Stimulated activated CD8-positive, alpha-beta memory T cell treated with anti-CD3 and anti-CD28 coated beads, Interleukin-4, amount 100 ng/mL, for 24 hours (primary cell): ENCODE measurements around the gene UHMK1.
"Not testable (repeated sequence)": the region's sequence is repeated elsewhere in the genome, so short reads cannot be mapped to it uniquely, and the experiment has no call there.

Experiments used
- DNase-seq: peaks from one replicate; pipeline ENCODE4 v3.0.0-alpha.2; 2020; ENCODE audit warnings: low read depth

Gene UHMK1, protein sequence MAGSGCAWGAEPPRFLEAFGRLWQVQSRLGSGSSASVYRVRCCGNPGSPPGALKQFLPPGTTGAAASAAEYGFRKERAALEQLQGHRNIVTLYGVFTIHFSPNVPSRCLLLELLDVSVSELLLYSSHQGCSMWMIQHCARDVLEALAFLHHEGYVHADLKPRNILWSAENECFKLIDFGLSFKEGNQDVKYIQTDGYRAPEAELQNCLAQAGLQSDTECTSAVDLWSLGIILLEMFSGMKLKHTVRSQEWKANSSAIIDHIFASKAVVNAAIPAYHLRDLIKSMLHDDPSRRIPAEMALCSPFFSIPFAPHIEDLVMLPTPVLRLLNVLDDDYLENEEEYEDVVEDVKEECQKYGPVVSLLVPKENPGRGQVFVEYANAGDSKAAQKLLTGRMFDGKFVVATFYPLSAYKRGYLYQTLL

DNA sequence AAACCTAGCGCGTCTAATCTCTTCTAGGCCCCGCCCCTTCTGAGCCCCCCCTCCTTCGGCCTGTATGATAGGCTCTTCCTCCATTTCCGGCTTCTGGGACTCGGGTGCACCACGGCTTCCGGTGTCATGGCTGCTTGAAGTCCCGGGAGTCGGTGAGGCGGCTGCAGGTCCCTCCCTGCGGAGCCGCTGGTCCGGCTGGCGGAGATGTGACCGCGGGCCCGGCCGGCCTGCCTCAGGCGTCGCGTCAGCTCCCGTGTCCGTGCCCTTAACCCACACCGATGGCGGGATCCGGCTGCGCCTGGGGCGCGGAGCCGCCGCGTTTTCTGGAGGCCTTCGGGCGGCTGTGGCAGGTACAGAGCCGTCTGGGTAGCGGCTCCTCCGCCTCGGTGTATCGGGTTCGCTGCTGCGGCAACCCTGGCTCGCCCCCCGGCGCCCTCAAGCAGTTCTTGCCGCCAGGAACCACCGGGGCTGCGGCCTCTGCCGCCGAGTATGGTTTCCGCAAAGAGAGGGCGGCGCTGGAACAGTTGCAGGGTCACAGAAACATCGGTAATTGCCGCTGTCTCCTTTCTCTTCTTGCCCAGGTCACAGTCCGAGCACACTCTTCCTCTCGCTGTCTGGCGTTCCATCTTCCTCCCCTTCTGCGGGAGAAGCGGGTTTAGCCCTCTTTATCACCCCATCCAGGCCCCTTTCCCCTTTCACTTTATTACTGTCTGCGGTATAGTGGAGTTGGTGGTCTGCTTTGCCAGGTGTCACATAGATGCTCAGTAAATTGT is at the start of gene UHMK1:
TSS of gene UHMK1 (plus strand) at position 96 of the 773 bp plus-strand sequence. CDS start at position 279, 183 bp downstream.
- peak; percentile 84 for DNase-seq

DNA sequence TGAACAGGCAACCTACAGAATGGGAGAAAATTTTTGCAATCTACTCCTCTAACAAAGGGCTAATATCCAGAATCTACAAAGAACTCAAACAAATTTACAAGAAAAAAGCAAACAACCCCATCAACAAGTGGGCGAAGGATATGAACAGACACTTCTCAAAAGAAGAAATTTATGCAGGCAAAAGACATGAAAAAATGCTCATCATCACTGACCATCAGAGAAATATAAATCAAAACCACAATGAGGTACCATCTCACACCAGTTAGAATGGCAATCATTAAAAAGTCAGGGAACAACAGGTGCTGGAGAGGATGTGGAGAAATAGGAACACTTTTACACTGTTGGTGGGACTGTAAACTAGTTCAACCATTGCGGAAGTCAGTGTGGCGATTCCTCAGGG is 43.3 kb upstream of the UHMK1 start:
- DNase-seq, result not testable (repeated sequence)

DNA sequence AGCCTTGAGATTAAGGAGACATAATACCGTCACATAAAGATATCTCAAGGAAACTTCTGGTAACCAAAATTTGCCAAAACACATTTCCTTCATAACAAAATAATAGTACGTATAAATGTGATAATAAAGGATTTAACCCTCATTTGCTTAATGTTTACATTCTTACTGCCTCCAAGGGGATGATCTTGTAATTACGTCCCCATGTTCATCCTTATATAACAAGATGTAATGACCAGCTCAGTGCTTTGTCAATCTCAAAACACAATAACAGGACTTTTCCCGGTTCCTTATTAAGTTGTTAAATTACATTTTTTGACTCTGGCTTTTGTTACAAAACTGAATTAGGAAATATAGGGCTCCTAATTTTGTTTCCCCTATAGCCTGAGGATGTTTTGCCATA is 41.3 kb upstream of the UHMK1 start:
- DNase-seq, result no peak

DNA sequence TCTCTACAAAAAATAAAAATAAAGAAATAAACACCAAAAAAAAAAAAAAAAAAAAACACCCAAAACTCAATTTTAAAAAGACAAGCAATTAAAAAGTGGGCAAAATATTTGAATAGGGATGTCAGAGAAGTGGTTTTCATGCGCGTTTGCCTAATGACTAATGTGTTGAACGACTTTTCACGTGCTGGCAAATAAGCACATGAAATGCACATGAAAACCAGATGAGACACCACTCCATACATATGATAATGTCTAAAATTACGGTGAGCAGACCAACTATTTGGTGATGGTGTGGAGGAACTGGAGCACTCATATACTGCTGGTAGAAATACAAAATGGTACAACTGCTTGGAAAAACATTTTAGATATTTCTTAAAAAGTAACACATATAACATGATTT is 39.4 kb upstream of the UHMK1 start:
- no peak for DNase-seq

DNA sequence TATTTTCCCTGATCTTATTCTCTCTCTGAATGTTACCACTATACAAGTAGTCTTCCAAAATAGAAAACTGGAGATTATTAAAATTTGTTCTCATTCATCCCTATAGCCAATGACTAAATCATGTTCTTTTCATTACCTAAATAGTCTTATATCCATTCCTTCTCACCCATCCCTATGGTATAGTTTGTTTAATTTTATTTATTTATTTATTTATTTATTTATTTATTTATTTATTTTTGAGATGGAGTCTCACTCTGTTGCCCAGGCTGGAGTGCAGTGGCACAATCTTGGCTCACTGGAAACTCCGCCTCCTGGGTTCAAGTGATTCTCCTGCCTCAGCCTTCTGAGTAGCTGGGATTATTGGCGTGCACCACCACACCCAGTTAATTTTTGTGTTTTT is 35.2 kb upstream of the UHMK1 start:
- not testable (repeated sequence) for DNase-seq

DNA sequence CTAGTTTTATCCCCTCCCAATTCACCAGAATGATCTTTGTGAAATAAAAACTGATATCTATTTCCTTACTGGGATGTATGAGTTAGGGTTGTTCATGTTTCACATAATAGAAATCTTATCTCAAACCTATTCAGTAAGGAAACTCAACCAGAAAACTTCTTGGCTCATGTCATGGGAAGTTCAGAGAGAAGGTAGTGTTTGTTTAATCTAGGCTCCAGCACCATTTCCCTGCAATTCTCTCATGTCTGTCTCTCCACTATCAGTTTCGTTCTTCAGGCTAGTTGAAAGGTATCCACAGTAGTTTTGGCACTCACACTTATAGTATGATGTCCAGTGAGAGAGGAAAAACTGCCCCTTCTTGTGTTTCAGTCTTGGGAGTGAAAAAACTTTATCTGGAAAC is 34.6 kb upstream of the UHMK1 start:
- no peak for DNase-seq

DNA sequence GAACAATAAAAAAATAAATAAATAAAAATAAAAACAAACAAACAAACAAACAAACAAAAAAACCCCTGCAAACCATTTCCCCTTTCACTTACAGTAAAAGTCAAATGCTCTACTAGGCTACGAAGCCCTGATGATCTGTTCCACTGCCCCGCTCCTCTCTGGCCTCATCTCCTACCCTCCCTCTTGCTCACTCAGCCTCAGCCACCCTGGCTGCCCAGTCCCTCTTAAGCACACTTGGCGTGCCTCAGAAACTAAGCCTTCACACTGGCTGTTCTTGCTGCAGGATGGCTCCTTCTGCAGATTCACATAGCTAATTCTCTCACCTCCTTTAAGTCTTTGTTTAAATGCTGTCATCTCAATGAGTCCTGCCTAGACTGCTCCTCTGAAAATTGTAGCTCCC is 30.8 kb upstream of the UHMK1 start:
- no peak for DNase-seq

DNA sequence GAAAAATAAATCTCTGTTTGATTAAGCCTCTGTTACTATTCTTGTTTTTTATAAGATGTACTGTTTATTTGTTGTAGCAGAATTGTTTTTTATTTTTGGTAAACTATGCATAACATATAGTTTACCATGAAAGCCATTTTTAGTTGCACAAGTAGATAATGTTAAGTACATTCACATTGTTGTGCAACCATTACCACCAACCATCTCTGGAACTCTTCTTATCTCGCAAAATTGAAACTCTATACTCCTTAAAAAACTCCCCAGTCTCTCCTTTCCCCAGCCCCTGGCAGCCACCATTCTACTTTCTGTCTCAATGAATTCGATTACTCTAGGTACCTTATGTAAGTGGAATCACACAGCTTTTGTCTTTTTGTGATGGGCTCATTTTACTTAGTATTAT is 27.4 kb upstream of the UHMK1 start:
- DNase-seq, result no peak

DNA sequence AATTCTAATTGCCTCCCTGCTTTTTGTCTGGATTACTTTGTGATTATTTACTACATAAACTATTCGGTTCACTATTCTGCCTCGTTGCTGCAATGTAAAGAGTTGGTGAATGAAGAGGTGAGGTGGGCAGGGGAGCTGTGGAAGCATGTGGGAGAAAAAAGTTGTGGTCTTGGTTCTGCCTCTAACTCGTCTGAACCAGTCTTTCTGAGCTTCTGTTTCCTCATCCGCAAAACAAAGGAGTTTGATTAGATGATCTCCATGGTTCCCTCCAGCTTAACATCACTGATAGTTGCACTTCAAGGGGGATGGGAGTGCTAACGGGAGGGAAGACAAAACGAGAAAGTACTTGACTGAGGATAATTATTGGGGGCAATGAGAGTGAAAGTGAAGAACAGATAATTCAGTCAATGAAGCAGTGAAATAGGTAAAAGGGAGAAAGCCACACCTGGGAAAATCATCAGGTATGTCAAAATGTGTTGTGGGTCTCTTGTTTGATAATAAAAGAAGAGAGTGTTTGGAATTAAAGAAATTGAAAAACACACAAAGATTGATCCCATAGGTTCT is 26.2 kb upstream of the UHMK1 start:
- DNase-seq, result no peak

DNA sequence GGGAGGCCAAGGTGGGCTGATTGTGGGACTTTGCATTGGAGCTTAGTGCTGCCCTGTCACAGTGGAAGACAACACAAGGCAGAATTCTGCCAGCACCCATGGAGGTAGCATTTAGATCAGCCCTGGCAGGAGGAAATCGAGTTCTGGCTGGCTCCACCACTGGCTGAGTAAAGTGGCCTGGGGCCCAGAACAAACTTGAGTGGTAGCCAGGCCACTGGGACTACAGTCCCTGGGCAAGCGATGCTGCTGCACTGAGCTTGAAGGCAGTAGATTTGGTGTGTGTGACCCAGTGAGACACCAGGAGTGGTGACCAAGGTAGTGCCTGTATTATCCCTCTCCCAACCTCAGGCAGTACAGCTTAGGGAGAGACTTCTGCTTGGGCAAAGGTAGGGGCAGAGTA is 22.5 kb upstream of the UHMK1 start:
- DNase-seq, result no peak

DNA sequence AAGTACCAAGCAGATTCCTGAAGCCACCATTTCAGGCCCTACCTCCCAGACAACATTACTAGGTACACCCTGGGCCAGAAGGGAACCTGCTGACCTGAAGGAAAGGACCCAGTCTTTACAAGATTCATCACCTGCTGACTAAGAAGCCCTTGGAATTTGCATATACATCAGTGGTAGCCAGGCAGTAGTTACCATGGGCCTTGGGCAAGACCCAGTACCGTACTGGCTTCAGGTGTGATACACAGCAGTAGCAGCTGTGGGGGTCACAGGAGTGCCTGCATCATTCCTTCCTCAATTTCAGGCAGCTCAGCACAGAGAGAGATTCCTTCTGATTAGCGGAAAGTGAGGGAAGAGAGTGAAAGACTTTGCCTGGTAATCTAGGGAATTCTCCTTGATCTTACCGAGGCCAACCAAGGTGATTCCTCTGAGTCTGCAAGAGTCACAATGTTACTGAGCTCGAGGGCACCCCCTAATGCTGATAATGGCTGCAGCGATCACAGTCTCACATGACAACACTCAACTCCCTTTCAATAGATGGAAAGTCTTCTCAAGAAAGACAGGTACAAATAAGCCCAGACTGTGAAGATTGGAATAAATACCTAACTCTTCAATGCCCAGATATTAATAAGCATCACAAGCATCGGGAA is 22.0 kb upstream of the UHMK1 start:
- no peak for DNase-seq

DNA sequence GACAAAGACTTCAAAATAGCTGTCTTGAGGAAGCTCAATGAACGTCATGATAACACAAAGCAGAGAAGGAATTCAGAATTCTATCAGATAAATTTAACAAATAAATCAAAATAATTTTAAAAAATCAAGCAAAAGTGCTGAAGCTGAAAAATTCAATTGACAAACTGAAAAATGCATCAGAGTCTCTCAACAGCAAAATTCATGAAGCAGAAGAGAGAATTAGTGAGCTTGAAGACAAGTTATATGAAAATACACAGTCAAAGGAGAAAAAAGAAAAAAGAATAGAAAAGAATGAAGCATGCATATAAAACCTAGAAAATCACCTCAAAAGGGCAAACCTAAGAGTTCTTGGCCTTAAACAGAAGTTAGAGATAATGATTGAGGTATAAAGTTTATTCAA is 21.0 kb upstream of the UHMK1 start:
- DNase-seq, result no peak

DNA sequence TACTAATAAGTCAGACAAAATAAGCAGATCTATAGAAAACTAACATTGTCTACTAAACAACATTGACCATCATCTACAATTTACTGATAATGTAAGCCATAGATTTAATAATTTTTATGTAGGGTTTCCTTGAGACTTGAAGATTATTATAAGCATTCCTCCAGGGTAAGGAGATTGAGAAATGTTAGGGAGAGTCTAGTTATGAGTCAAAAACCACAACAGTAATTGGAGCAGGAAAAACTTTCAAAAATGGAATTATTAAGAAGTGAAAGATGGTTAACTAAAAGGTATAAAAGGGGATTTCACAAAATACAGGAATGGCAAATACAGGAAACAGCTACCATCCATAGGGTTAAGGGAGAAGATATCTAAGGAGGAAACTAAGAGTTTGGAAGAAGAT is 12.4 kb upstream of the UHMK1 start:
- no peak for DNase-seq

DNA sequence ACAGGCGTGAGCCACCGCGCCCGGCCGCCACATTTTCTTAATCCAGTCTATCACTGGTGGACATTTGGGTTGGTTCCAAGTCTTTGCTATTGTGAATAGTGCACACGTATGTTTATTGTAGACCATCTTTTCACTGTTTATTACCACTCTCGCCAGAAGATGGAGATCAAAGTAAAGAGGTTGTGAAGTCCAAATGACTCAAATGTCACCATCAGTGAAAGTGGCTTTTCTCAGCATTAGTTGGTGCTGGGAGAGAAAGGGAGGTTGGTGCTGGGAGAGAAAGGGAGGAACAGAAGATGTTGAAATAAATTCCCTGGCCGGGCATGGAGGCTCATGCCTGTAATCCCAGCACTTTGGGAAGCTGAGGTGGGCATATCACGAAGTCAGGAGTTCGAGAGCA is 10.4 kb upstream of the UHMK1 start:
- DNase-seq, result no peak

DNA sequence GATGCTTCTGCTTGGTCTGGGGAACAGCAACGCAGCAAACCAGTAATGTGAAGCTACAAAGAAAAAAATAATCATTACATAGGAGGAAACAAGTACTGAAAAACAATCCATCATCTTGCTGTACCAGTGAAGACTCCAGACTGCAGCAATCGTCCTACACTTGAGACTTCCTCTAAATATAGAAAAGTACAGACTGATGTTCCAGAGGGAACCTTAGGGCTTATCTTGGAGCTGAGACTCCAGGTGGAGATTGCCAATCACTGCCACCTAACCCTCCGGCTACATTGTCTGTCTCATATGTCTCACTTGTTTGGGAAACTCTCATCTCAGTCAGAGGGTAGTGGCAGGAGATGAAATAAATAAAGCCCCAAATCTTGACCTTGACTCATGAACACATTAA is 9.4 kb upstream of the UHMK1 start:
- no peak for DNase-seq

DNA sequence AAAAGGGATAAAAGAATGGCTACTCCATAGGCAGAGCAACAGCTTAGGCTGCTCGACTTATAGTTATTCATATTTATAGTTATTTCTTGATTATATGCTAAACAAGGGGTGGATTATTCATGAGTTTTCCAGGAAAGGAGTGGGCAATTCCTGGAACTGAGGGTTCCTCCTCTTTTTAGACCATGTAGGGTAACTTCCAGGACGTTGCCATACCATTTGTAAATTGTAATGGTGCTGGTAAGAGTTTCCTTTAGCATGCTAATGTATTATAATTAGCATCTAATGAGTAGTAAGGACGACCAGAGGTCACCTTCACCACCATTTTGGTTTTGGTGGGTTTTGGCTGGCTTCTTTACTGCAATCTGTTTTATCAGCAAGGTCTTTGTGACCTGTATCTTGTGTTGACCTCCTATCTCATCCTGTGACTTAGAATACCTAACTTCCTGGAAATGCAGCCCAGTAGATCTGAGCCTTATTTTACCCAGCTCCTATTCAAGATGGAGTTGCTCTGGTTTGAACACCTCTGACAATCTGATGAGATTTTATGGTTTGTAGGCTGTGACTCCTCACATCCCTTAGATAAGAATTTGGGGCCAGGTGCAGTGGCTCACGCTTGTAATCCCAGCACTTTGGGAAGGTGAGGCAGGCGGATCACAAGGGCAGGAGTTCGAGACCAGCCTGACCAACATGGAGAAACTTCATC is 1.9 kb upstream of the UHMK1 start:
- DNase-seq, result not testable (repeated sequence)

DNA sequence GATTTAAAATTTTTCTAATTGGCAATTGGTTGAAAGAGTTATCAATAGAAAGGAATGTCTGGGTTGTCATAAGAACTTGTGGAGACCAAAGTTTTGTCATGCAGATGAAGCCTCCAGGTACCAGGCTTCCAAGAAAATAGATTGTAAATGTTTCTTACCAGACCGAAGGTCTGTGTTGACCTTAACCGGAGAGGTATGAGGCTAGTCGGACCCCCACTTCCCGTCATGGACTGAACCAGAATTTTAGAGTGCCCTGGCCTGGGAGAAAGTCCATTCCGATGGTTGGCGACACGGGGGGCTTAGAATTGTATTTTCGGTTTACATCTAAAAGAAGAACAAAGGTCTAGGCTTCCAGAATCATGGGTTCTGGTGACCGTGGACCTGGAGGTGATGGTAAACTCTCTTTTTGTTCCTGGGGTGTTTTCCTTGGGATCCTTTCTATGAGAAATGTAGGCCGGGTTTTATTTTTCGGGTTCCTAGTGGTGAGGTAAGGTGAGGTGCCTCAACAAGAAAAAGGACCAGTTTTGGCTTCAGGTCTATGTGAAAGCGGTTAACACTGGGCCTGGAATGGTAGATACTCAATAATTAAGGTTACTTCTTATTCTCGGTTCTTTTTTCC is 405 bp upstream of the UHMK1 start:
- DNase-seq, result no peak

DNA sequence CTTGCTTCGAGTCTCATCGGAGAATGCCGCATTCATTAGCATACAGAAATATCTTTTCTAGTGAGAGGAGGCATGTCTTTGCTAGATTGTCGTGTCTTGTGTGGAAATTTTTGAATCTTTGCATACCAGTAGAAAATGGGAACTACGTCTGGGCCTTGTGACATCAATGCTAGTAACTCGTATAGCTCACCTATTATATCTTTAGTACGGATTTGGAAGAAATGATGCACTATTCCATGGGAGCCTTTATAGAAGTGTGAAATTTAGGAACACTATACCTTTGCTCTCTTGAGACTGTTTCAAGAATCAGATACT is 835 bp downstream of the UHMK1 start:
- DNase-seq, result no peak

DNA sequence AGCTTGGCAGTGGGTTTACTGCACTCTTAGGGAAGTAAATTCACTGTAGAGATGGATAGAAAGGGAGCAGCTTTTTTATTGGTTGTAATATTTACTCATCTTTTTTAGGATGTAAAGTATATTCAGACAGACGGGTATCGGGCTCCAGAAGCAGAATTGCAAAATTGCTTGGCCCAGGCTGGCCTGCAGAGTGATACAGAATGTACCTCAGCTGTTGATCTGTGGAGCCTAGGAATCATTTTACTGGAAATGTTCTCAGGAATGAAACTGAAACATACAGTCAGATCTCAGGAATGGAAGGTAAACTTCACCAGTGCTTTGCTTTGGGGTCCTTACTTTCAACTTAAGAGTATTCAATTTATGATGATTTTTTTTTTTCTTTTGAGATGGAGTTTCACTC is 3.2 kb downstream of the UHMK1 start:
- no peak for DNase-seq

DNA sequence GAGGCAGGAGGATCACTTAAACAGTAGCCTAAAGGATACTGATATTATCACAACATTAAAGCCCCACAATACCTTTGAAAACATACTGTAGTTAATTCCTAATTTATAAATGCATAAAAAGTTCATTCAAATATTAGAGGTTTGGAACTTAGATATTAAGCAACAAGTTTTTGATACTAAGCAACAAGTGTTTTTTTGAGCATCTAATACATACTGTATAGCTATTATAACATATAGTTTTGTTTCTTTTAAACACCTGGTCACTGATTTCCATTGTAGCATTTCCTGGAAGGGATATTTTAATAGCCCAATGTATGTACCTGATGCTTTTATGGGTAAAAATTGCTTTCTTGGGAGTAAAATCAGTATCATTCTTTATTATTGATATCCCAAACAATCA is 4.5 kb downstream of the UHMK1 start:
- no peak for DNase-seq

DNA sequence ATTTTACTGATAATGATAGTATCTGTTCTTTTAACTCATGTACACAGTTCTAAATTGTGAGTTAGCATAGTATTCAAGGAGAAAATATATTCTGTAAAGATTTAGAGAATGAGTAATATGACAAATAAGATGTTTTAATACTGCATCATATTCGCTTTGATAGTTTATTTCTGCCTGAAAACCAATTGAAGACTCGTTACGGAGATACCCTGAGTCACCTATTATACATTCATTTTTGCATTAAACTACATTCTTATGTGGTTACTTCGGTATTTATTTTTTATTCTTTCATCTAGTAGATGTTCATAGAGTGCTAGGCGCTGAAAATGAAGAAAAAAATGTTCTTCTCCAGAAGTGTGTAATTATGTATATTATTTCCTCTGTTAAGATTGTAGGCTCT is 5.3 kb downstream of the UHMK1 start:
- no peak for DNase-seq

DNA sequence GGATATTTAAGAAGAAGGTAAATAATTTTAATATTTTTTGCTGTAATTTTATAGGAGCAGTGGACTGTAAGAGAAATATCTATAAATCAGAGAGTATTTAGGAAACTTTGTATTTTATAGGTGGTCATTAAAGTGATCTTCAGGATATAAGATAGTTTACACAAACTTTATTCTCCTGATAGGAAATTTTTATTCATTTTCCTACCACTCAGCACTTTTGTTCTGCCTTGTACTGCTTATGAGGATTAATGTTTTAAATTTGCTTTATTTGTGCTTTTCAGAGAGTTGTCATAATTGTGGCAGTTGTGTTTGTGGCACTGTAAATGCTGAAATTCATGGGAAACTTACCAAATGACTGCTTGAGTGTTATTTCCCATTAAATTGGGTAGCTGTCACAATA is 29.7 kb downstream of the UHMK1 start:
- DNase-seq, result no peak
